RWPE2 (cell line): ENCODE results near the gene SIK3.

Source experiments
- ATAC-seq: fragments of 200-7000 bp; cut with Tn5 transposase; 3 replicates; pipeline ENCODE4 v1.9.1; 2021; ENCODE audit warnings: low read depth
- DNase-seq: peaks from one replicate; pipeline ENCODE4 v3.0.0-alpha.2; 2020; ENCODE audit warnings: low spot score
- H3K27ac ChIP-seq: fragments of 450-650 bp; 2 replicates; pipeline ENCODE4 v1.5.1; 2017; ENCODE audit warnings: mild to moderate bottlenecking; ENCODE audit not compliant: poor library complexity, severe bottlenecking
- H3K27me3 ChIP-seq: fragments of 250-450 bp; sonication (Bioruptor Pico); 2 replicates; pipeline ENCODE4 v1.5.1; 2021; ENCODE audit warnings: mild to moderate bottlenecking, moderate library complexity; ENCODE audit not compliant: insufficient read depth, poor library complexity, severe bottlenecking
- H3K36me3 ChIP-seq: fragments of 250-450 bp; sonication (Bioruptor Pico); 2 replicates; pipeline ENCODE4 v1.5.1; 2020; ENCODE audit warnings: low read depth, mild to moderate bottlenecking, moderate library complexity
- H3K4me1 ChIP-seq: fragments of 250-450 bp; sonication (Bioruptor Pico); 2 replicates; pipeline ENCODE4 v1.5.1; 2021; ENCODE audit warnings: mild to moderate bottlenecking, moderate library complexity; ENCODE audit not compliant: insufficient read depth, poor library complexity, severe bottlenecking
- H3K4me3 ChIP-seq: fragments of 250-450 bp; sonication (Bioruptor Pico); 2 replicates; pipeline ENCODE4 v1.5.1; 2021; ENCODE audit warnings: mild to moderate bottlenecking, moderate library complexity; ENCODE audit not compliant: severe bottlenecking
- H3K9me3 ChIP-seq: fragments of 250-450 bp; sonication (Bioruptor Pico); 2 replicates; pipeline ENCODE4 v1.5.1; 2021; ENCODE audit warnings: mild to moderate bottlenecking, moderate library complexity; ENCODE audit not compliant: severe bottlenecking
- CTCF ChIP-seq: fragments of 450-650 bp; IDR thresholded peaks from one replicate; pipeline ENCODE4 v1.5.1; 2017; ENCODE audit warnings: mild to moderate bottlenecking, moderate library complexity; ENCODE audit not compliant: poor library complexity, severe bottlenecking

SIK3 gene

GRCh38 chr11:116825434-116825833 is 272.8 kb downstream of the SIK3 start:
- no peak for DNase-seq
- Histone ChIP-seq H3K27ac (no peak overlapping the region), H3K27me3 (no peaks in the 10 kb centered on the region), H3K4me1 (no peaks in the 10 kb centered on the region), H3K4me3 (no peak overlapping the region), H3K9me3 (no peaks in the 10 kb centered on the region), H3K36me3 (no peaks in the 10 kb centered on the region)
- TF ChIP-seq CTCF: no peak
- ATAC-seq: no peak

GRCh38 chr11:116823031-116823843 is 275.0 kb downstream of the SIK3 start, which contains the start of gene APOA4:
Gene APOA4 (minus strand): TSS chr11:116823304. CDS start chr11:116823191, 113 bp downstream.
- Histone ChIP-seq H3K9me3 (no peaks in the 10 kb centered on the region), H3K27ac (no peak within 1 kb of the TSS), H3K36me3 (no peaks in the 10 kb centered on the region), H3K4me1 (no peaks in the 10 kb centered on the region), H3K4me3 (no peak within 1 kb of the TSS), H3K27me3 (no peaks in the 10 kb centered on the region)
- TF ChIP-seq CTCF: no peak
- ATAC-seq: no peak
- DNase-seq: no peak

GRCh38 chr11:116822575-116822974 is 275.7 kb downstream of the SIK3 start:
- DNase-seq (no peak), ATAC-seq (no peak)
- no peaks in the 10 kb centered on the region for H3K27me3 ChIP-seq
- H3K9me3 ChIP-seq: no peaks in the 10 kb centered on the region
- no peak for TF ChIP-seq CTCF
- H3K4me1 ChIP-seq: no peaks in the 10 kb centered on the region
- no peak overlapping the region for H3K4me3 ChIP-seq
- H3K27ac ChIP-seq: no peak overlapping the region
- H3K36me3 ChIP-seq: no peaks in the 10 kb centered on the region

GRCh38 chr11:116821050-116821918 is 276.9 kb downstream of the SIK3 start:
- ATAC-seq: no peak
- H3K36me3 ChIP-seq: no peaks in the 10 kb centered on the region
- no peaks in the 10 kb centered on the region for H3K9me3 ChIP-seq
- H3K4me3 ChIP-seq: no peak overlapping the region
- no peaks in the 10 kb centered on the region for H3K4me1 ChIP-seq
- DNase-seq: no peak
- TF ChIP-seq CTCF: no peak
- H3K27ac ChIP-seq: no peak overlapping the region
- no peaks in the 10 kb centered on the region for H3K27me3 ChIP-seq
